Heart right ventricle (tissue), 16 donors: ENCODE results near the gene MACROD2. TPM values are rescaled to one million over a fixed set of nuclear protein-coding genes. Genes with fewer than 3 reads are reported as not detected.
A peak's percentile ranks its signal among the peaks of the same experiment; 100 is the strongest.

Experiments used
- ATAC-seq, 8 donors: fragments of 200-7000 bp; cut with Tn5 transposase; one replicate each; pipeline ENCODE4 v1.9.1; 2020; ENCODE audit warnings: mild to moderate bottlenecking in 8 of 8, moderate library complexity in 8 of 8, moderate number of reproducible peaks in 1 of 8
- DNase-seq, 2 donors: peaks; one replicate each; pipeline ENCODE4 v3.0.0-alpha.2; 2020
- H3K27ac ChIP-seq, 10 donors: fragments of 200-600 bp; sonication (generic) in 2 of 10; one replicate each; pipeline versions ENCODE4 v1.5.0 to v1.8.0; 2020 to 2022; ENCODE audit warnings: mild to moderate bottlenecking in 3 of 10
- H3K27me3 ChIP-seq, 7 donors: fragments of 200-600 bp; one replicate each; pipeline ENCODE4 v1.8.0; 2021 to 2022; ENCODE audit warnings: mild to moderate bottlenecking in 2 of 7
- H3K36me3 ChIP-seq, 9 donors: fragments of 200-600 bp; sonication (generic) in 1 of 9; one replicate each; pipeline versions ENCODE4 v1.5.0 to v1.8.0; 2020 to 2022; ENCODE audit warnings: mild to moderate bottlenecking in 2 of 9
- H3K4me1 ChIP-seq, 9 donors: fragments of 200-600 bp; sonication (generic) in 1 of 9; one replicate each; pipeline versions ENCODE4 v1.5.0 to v1.8.0; 2020 to 2022; ENCODE audit warnings: mild to moderate bottlenecking in 4 of 9
- H3K4me3 ChIP-seq, 10 donors: fragments of 200-600 bp; sonication (generic) in 2 of 10; one replicate each; pipeline versions ENCODE4 v1.5.0 to v1.8.0; 2020 to 2022; ENCODE audit warnings: mild to moderate bottlenecking in 7 of 10, moderate library complexity in 2 of 10
- H3K9me3 ChIP-seq, 11 donors: fragments of 200-600 bp in 10 of 11; sonication (generic) in 2 of 11; one replicate each; pipeline versions ENCODE4 v1.5.0 to v1.8.0; 2013 to 2022; ENCODE audit warnings: mild to moderate bottlenecking in 2 of 11, control low read depth in 1 of 11, moderate library complexity in 1 of 11
- WGBS, 2 donors: extraction: QIAGEN DNeasy Blood & Tissue Kit; methylation state at CpG; one replicate each; pipeline ENCODE4 v1.1.7; 2013; ENCODE audit warnings: inconsistent platforms in 1 of 2; 5-methylcytosine and 5-hydroxymethylcytosine counted together
- intact Hi-C, 10 donors: fragments of 100-400 bp; cut with DNase I; formaldehyde crosslinking; loops; one replicate each; pipeline versions ENCODE4 v1.11.1 to v1.14.2; 2022
- polyA plus RNA-seq, 2 donors: library from polyadenylated mRNA; stranded (reverse); fragments of 200-250 nt; gene quantifications; one replicate each; pipeline ENCODE4 v1.2.3, GENCODE V29; 2013
- total RNA-seq, 10 donors: library from RNA; stranded (reverse); fragmentation: NEBNext Ultra II Directional in 3 of 10; extraction: Animal tissue kit (Norgen Biotek cat#: 25700) in 3 of 10; gene quantifications; one replicate each; pipeline versions ENCODE4 v1.2.1 to v1.2.4, GENCODE V29; 2021 to 2023
- TF ChIP-seq, protein P1 (sequence below), 9 donors: fragments of 200-600 bp; sonication (generic) in 2 of 9; IDR thresholded peaks; one replicate each; pipeline versions ENCODE4 v1.5.0 to v1.8.0; 2021 to 2022; ENCODE audit warnings: antibody characterized with exemption in 9 of 9, mild to moderate bottlenecking in 5 of 9, moderate library complexity in 1 of 9
- donor health status: Arrhythmogenic right ventricular cardiomyopathy.
- donor health status: ischemic (EF 13 %, LVEDD 7.1; RV severe dilation, severe dysfunction).
- donor health status: healthy with polysubstance abuse.
- donor health status: DM: no; HTN: yes; CAD: no.
- donor health status: DM: no; HTN: no; CAD: no.
- donor health status: ischemic (EF 25% LVEDD 6.9; RV normal size, moderate dysfunction).
- donor health status: ischemic (EF 25% LVEDD 5.7; RV mildly dilated, moderate dysfunction).
- donor health status: healthy.
- donor health status: DM: yes; HTN: yes; CAD: no.
- donor health status: Ischemic cardiomyopathy.
- donor health status: ischemic (EF 35%, LVEDD 5.7; RV mildly dilated, moderate dysfunction).
- donor health status: nonischemic (EF 11% LVEDD 7.7; RV severe dilation, severe dysfunction).
- donor health status: DM: yes; HTN: yes; CAD: no.
- donor health status: PGD.
- donor health status: ischemic (EF 29% LVEDD 5.4; RV normal size, mild dysfunction).
- donor health status: nonischemic (EF 23%, LVEDD 6.1; RV moderate dilation, normal function).

The MACROD2 gene
- total and polyA plus RNA-seq, 12 donors, result 0.28 to 6.4 (median 4.1) TPM

DNA sequence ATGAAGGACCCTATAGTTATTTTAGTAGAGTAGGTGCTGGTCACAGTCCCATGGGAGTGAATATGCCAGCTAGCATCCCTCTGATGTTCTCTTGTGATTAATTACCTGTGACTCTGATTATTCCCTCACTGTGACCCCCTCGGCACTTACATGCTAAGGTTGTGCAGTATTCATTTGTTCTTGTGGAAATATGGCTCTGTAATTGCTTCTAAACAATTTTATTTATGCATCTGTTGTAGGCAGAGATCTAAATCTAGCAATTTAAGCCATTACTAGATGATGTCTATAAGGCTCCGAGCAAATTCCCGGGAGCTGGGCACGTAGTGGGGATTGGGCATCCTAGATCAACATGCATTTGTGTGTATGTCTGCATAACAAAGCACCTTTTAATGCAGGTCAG, 1616.2 kb downstream of the MACROD2 start:
- TF ChIP-seq, protein P1, sequence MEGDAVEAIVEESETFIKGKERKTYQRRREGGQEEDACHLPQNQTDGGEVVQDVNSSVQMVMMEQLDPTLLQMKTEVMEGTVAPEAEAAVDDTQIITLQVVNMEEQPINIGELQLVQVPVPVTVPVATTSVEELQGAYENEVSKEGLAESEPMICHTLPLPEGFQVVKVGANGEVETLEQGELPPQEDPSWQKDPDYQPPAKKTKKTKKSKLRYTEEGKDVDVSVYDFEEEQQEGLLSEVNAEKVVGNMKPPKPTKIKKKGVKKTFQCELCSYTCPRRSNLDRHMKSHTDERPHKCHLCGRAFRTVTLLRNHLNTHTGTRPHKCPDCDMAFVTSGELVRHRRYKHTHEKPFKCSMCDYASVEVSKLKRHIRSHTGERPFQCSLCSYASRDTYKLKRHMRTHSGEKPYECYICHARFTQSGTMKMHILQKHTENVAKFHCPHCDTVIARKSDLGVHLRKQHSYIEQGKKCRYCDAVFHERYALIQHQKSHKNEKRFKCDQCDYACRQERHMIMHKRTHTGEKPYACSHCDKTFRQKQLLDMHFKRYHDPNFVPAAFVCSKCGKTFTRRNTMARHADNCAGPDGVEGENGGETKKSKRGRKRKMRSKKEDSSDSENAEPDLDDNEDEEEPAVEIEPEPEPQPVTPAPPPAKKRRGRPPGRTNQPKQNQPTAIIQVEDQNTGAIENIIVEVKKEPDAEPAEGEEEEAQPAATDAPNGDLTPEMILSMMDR (IDR thresholded peaks at IDR 0.05), result no peak
- H3K27ac ChIP-seq, result no peak overlapping the region
- H3K36me3 ChIP-seq, result no peaks in the 10 kb centered on the region
- H3K27me3 ChIP-seq, result no peaks in the 10 kb centered on the region
- intact Hi-C loops, result no loop called here
- H3K4me3 ChIP-seq, result no peak overlapping the region
- DNase-seq (no peak), ATAC-seq (no peak)
- H3K4me1 ChIP-seq, result peaks cover 0 to 25% (median 14%) of the 10 kb centered on the region in 9 donors
- WGBS, 2 donors, result 95 to 96% methylated on average over 4 of the region's 4 CpGs
- H3K9me3 ChIP-seq, result no peaks in the 10 kb centered on the region

DNA sequence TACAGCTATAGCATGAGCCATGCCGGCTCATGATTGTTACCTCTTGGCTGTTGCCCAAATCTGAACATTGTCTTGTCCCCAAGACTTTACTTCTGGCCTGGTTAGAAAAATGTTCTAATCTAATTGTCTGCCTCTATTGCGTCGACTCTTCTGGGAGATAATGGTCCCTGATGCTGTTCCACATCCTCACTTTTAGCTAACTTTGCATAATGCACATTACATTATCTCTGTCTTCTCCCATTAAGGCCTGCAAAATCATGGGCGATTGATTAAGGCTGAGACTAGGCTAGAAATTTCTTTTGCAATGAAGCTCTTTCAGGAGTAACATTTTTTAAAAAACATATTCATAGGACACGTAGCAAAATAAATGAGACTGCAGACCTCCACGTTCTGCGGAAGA, 1616.9 kb downstream of the MACROD2 start:
- TF ChIP-seq, protein P1 (IDR thresholded peaks at IDR 0.05), result no peak
- intact Hi-C loops, result no loop called here
- 77 to 80% methylated on average over 7 of the region's 7 CpGs for WGBS, 2 donors

DNA sequence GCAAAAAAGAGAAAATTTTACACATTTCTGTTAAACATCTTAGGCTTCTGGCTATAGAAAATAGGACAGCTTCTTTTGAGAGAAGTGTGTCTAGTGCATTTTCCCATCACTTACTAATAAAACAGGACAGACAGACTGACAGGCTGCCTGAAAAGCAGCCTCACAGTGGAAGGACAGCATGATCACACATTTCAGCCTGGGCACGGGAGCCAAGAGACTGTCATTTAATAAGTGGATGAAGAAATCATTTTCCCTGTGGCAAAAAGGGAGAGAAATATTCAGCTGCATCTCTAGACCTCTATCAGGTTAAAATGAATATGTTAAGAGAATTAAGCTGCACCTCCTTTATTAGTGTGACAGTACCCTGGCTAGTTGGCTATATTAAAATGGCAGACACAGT, 1617.5 kb downstream of the MACROD2 start:
- WGBS, 2 donors, result 30 to 34% methylated on average over 1 of the region's 1 CpG
- intact Hi-C loops, result no loop called here
- Histone ChIP-seq H3K4me3 (no peak overlapping the region), H3K27ac (peak overlapping the region in 5 of 10 donors; percentile 22 to 34 (median 32)), H3K27me3 (no peaks in the 10 kb centered on the region), H3K36me3 (no peaks in the 10 kb centered on the region), H3K4me1 (peaks cover 0 to 25% (median 14%) of the 10 kb centered on the region in 9 donors), H3K9me3 (no peaks in the 10 kb centered on the region)
- TF ChIP-seq, protein P1 (IDR thresholded peaks at IDR 0.05), result no peak
- peak in 5 of 8 donors; percentile 50 to 70 (median 61) for ATAC-seq
- peak in 1 of 2 donors; percentile 14 for DNase-seq

More for the DNA sequence above, 1616.9 kb downstream of the MACROD2 start:
- Histone ChIP-seq H3K4me3 (no peak overlapping the region), H3K36me3 (no peaks in the 10 kb centered on the region), H3K27ac (no peak overlapping the region), H3K4me1 (peaks cover 0 to 25% (median 14%) of the 10 kb centered on the region in 9 donors), H3K27me3 (no peaks in the 10 kb centered on the region), H3K9me3 (no peaks in the 10 kb centered on the region)
- DNase-seq (no peak), ATAC-seq (no peak)

DNA sequence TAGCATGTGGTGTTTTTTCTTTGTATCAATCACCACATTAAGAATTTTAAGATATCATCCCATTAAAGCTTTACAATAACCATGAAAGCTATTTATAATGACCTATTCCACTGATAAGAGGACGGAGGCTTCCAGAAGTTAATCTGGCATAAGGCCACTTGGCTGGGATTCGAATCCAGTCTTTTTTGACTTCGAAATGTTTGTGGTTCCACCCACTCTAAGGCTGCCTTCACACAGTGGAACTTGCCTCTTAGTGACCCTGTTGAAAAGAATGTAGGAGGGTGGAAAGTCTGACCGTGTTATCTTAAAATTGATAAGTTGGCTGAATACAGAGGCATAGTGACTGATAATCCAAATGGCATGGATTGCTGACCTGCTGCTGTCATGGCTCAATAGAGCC, 1618.2 kb downstream of the MACROD2 start:
- peak in 1 of 2 donors; percentile 47 for DNase-seq
- Histone ChIP-seq H3K36me3 (no peaks in the 10 kb centered on the region), H3K4me1 (peaks cover 0 to 25% (median 14%) of the 10 kb centered on the region in 9 donors), H3K27ac (peak overlapping the region in 3 of 10 donors; percentile 32 to 34 (median 33)), H3K9me3 (no peaks in the 10 kb centered on the region), H3K4me3 (no peak overlapping the region), H3K27me3 (no peaks in the 10 kb centered on the region)
- intact Hi-C loops, result no loop called here
- peak; percentile 29 to 95 (median 79) for ATAC-seq
- WGBS, 2 donors, result 4 to 7% methylated on average over 4 of the region's 4 CpGs
- TF ChIP-seq, protein P1 (IDR thresholded peaks at IDR 0.05), result no peak
